Measurements from ENCODE around the gene CSMD2.

DNA sequence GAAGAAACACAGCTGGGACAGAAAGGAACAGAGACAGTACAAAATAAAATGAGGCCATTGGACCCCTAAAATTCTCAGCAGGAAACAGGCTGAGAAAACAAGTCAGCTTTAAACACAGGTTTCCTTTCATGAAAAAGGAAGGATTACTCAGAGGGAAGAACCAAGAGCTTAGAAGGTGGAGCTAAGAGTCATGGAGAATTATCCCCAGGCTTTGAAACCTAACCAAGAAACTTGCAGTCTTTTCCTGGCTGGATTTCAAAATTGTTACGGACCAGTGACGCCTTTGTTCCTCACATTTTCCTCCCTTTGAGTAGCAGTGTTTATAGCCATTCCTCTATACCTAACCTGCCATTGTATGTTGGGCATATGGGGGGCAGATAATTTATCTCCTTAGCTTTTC is 292.3 kb downstream of the CSMD2 start:
- TF ChIP-seq ZNF70 (CRISPR knock-in tag; IDR thresholded peaks at IDR 0.05) (no peak), ESRRG (CRISPR knock-in tag; IDR thresholded peaks at IDR 0.05) (no peak), PPARA (CRISPR knock-in tag; IDR thresholded peaks at IDR 0.05; ENCODE audit: borderline replicate concordance) (no peak), ISL1 (CRISPR knock-in tag; IDR thresholded peaks at IDR 0.05) (no peak), TSHZ2 (CRISPR knock-in tag; IDR thresholded peaks at IDR 0.05) (no peak), ZFP30 (CRISPR knock-in tag; IDR thresholded peaks at IDR 0.05) (no peak)
- TF ChIP-seq, protein P1, sequence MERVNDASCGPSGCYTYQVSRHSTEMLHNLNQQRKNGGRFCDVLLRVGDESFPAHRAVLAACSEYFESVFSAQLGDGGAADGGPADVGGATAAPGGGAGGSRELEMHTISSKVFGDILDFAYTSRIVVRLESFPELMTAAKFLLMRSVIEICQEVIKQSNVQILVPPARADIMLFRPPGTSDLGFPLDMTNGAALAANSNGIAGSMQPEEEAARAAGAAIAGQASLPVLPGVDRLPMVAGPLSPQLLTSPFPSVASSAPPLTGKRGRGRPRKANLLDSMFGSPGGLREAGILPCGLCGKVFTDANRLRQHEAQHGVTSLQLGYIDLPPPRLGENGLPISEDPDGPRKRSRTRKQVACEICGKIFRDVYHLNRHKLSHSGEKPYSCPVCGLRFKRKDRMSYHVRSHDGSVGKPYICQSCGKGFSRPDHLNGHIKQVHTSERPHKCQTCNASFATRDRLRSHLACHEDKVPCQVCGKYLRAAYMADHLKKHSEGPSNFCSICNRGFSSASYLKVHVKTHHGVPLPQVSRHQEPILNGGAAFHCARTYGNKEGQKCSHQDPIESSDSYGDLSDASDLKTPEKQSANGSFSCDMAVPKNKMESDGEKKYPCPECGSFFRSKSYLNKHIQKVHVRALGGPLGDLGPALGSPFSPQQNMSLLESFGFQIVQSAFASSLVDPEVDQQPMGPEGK (CRISPR knock-in tag; IDR thresholded peaks at IDR 0.05; ENCODE audit: borderline replicate concordance) = no peak
- TF ChIP-seq, protein P2, sequence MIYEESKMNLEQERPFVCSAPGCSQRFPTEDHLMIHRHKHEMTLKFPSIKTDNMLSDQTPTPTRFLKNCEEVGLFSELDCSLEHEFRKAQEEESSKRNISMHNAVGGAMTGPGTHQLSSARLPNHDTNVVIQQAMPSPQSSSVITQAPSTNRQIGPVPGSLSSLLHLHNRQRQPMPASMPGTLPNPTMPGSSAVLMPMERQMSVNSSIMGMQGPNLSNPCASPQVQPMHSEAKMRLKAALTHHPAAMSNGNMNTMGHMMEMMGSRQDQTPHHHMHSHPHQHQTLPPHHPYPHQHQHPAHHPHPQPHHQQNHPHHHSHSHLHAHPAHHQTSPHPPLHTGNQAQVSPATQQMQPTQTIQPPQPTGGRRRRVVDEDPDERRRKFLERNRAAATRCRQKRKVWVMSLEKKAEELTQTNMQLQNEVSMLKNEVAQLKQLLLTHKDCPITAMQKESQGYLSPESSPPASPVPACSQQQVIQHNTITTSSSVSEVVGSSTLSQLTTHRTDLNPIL (CRISPR knock-in tag; IDR thresholded peaks at IDR 0.05; ENCODE audit: low read depth) = no peak

Data from SK-N-SH treated with all-trans-retinoic acid at 6 μM for 48 hours (cell line).